ENCODE results near the gene RRP9. TPM values are rescaled to one million over a fixed set of nuclear protein-coding genes. Genes with fewer than 3 reads are reported as not detected.

RRP9 gene
- total RNA-seq, 1 donor from 2014 or later: 32.4 TPM

DNA sequence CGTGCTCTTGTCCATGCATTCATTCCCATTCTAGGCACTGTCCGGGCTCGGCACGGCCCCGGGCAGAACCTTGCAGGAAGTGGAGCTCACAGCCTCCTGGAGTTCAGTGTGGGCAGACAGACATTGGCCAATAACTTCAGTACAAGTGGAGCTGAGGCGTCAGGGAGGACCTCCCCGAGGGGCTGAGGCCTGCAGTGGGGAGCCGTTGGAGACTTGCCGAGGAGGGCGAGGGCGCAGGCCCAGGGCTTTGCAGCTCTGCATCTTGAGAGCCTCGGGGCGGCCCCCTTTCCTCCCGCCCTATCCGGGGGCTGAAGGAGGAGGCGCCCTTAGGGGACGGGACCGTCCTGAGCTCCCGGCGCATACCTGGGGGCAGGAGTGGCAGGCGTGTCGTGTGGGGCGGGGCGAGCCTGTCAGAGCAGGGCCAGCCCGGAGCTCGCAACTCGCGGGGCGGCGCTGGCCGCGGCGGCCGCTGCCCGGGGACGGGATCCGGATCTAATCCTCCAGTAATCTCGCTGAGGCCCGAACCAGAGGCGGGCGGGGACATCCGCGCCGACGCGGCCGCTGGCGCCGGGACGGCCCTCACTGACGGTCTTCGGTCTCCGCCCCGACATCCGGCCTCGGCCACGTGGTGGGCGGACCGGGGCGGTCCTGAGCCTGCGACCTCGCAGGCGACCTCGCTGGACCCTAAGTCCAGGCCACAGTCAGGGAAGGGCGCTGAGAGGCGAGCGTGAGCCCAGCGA, 41.3 kb upstream of the RRP9 start, which contains the start of gene ACY1:
Gene ACY1, plus strand, starts transcription at position 698 of the 740 bp plus-strand sequence. CDS start 530 bp downstream, outside the sequence.
- peaks cover 23% of the 10 kb centered on the region for H3K4me1 Mint-ChIP-seq
- peak within 1 kb of the TSS; percentile 91 for H3K27ac Mint-ChIP-seq
- intact Hi-C loops (cut with micrococcal nuclease): loop anchor here (1.0 to 10.0 kb wide), 6 partner anchors 9 to 552 kb away; partner anchors contain the start of genes ABHD14B, DUSP7, NISCH and NT5DC2
- peak within 1 kb of the TSS; percentile 86 for H3K4me3 Mint-ChIP-seq
- TF ChIP-seq, protein P1, sequence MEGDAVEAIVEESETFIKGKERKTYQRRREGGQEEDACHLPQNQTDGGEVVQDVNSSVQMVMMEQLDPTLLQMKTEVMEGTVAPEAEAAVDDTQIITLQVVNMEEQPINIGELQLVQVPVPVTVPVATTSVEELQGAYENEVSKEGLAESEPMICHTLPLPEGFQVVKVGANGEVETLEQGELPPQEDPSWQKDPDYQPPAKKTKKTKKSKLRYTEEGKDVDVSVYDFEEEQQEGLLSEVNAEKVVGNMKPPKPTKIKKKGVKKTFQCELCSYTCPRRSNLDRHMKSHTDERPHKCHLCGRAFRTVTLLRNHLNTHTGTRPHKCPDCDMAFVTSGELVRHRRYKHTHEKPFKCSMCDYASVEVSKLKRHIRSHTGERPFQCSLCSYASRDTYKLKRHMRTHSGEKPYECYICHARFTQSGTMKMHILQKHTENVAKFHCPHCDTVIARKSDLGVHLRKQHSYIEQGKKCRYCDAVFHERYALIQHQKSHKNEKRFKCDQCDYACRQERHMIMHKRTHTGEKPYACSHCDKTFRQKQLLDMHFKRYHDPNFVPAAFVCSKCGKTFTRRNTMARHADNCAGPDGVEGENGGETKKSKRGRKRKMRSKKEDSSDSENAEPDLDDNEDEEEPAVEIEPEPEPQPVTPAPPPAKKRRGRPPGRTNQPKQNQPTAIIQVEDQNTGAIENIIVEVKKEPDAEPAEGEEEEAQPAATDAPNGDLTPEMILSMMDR (IDR thresholded peaks at IDR 0.05): no peak
- ChIA-PET POLR2A (interaction anchor here (0.5 to 5.7 kb wide), 12 partner anchors 9 to 297 kb away, joined by 3 to 58 read pairs (median 6); partner anchors contain the start of genes ABHD14A, ABHD14B, DUSP7 and PCBP4), CTCF (interaction anchor here (0.6 to 3.4 kb wide), 8 partner anchors 8 to 162 kb away, joined by 3 to 25 read pairs (median 4); partner anchors contain the start of genes ABHD14A, ABHD14B, RPL29 and RRP9)
- H3K36me3 Mint-ChIP-seq (ENCODE audit: low read depth): no peaks in the 10 kb centered on the region
- DNase-seq (peak; percentile 70), ATAC-seq (ENCODE audit: low read depth) (peak; percentile 79)
- no peaks in the 10 kb centered on the region for H3K9me3 Mint-ChIP-seq
- H3K27me3 Mint-ChIP-seq: no peaks in the 10 kb centered on the region

DNA sequence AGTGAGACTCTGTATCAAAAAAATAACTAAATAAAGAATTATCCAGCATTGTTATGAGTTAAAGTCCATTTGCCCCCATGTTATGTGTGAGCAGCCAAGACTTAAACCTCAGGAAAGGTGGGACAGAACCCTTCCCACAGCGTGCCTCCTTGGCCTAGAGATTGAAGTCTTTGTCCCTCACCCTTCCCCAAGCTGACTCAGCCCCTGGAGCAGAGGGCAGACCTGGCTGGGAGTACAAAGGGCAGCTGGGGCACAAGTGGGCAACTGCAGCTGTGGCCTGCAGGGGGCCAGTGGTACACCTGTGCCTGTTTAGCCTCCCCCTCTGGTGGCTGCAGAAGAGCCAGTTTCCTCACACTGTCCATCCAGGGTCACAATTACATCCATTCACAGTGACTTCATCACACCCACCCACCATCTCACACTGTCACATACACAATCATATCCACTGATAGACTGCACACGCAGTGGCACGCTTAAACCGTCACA, 40.7 kb upstream of the RRP9 start:
- H3K4me1 Mint-ChIP-seq: peaks cover 23% of the 10 kb centered on the region

DNA sequence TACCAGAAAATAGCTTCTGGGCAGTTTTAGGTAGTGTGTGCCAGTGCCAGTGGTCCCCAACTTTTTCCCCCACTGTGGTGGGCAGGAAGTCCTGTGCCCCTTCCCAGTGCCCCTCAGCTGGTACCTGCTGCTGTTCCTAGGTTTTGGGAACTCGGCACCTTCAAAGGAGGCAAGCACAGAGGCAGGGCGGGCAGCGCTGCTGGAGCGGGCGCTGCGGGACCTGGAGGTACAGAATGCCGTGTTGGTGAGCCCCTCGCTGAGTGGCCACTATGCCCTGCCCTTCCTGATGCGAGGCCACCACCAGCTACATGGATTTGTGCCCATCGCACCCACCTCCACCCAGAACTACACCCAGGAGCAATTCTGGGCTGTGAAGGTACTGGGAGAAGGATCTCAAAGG, 38.5 kb upstream of the RRP9 start:
- H3K4me3 Mint-ChIP-seq: no peak overlapping the region

More for the DNA sequence above, 40.7 kb upstream of the RRP9 start:
- Mint-ChIP-seq H3K27ac (peak overlapping the region; percentile 91), H3K36me3 (ENCODE audit: low read depth) (no peaks in the 10 kb centered on the region), H3K4me3 (peak overlapping the region; percentile 86), H3K9me3 (no peaks in the 10 kb centered on the region), H3K27me3 (no peaks in the 10 kb centered on the region)
- ChIA-PET CTCF (interaction anchor here (0.6 to 3.4 kb wide), 8 partner anchors 9 to 172 kb away, joined by 3 to 25 read pairs (median 4); partner anchors contain the start of genes ABHD14B, POC1A and RPL29), POLR2A (interaction anchor here (0.8 to 5.7 kb wide), 10 partner anchors 8 to 271 kb away, joined by 3 to 58 read pairs (median 8); partner anchors contain the start of genes ABHD14A, ABHD14B, DUSP7 and PARP3)
- DNase-seq (peak; percentile 31), ATAC-seq (ENCODE audit: low read depth) (peak; percentile 56)
- intact Hi-C loops (cut with micrococcal nuclease): loop anchor here (2.0 to 10.0 kb wide), 4 partner anchors 40 to 552 kb away; partner anchors contain the start of genes DUSP7, NISCH, NT5DC2 and PARP3
- TF ChIP-seq, protein P1 (IDR thresholded peaks at IDR 0.05): no peak

GRCh38 chr3:51978143-51978502, 36.4 kb upstream of the RRP9 start:
- no peak overlapping the region for H3K27ac Mint-ChIP-seq
- intact Hi-C loops (cut with micrococcal nuclease): loop anchor here (10.0 kb wide), 1 partner anchor 1363 kb away; the partner anchor contains the start of genes CISH and MAPKAPK3
- peaks cover 5% of the 10 kb centered on the region for H3K36me3 Mint-ChIP-seq (ENCODE audit: low read depth)
- no peaks in the 10 kb centered on the region for H3K27me3 Mint-ChIP-seq
- no peaks in the 10 kb centered on the region for H3K9me3 Mint-ChIP-seq
- CTCF ChIA-PET: no interaction called here
- ATAC-seq (ENCODE audit: low read depth): no peak
- TF ChIP-seq, protein P1 (IDR thresholded peaks at IDR 0.05): no peak
- H3K4me1 Mint-ChIP-seq: peaks cover 40% of the 10 kb centered on the region
- POLR2A ChIA-PET: interaction anchor here (2.5 kb wide), 1 partner anchor 17 kb away, joined by 11 read pairs; the partner anchor contains the start of gene RPL29
- H3K4me3 Mint-ChIP-seq: no peak overlapping the region
- DNase-seq: no peak

More for the DNA sequence above, 38.5 kb upstream of the RRP9 start:
- Mint-ChIP-seq H3K9me3 (no peaks in the 10 kb centered on the region), H3K36me3 (ENCODE audit: low read depth) (no peaks in the 10 kb centered on the region), H3K4me1 (peaks cover 35% of the 10 kb centered on the region), H3K27ac (no peak overlapping the region), H3K27me3 (no peaks in the 10 kb centered on the region)
- TF ChIP-seq, protein P1 (IDR thresholded peaks at IDR 0.05): no peak
- ChIA-PET POLR2A (interaction anchor here (0.6 to 5.7 kb wide), 3 partner anchors 12 to 48 kb away, joined by 3 to 36 read pairs (median 11); partner anchors contain the start of gene RPL29), CTCF (no interaction called here)
- no peak for ATAC-seq (ENCODE audit: low read depth)
- intact Hi-C loops (cut with micrococcal nuclease): loop anchor here (5.0 to 10.0 kb wide), 2 partner anchors 477 to 555 kb away; partner anchors contain the start of genes NISCH, NT5DC2 and UQCC5
- DNase-seq: no peak
